SU-DHL-6 (cell line): ENCODE measurements around the gene SLC17A7.

Source experiments
- H2AFZ ChIP-seq: fragments of 200-600 bp; sonication (generic); 2 replicates; pipeline ENCODE4 v1.6.1; 2014; ENCODE audit warnings: low read depth, mild to moderate bottlenecking, moderate library complexity, mixed read lengths, antibody characterized with exemption, low read length; ENCODE audit not compliant: severe bottlenecking
- H3F3A ChIP-seq: fragments of 200-600 bp; shearing (Covaris generic); 2 replicates; pipeline ENCODE4 v1.6.0; 2016; ENCODE audit warnings: antibody characterized with exemption, mild to moderate bottlenecking; ENCODE audit not compliant: insufficient read depth
- H3K27ac ChIP-seq: fragments of 200-600 bp; sonication (generic); 2 replicates; pipeline ENCODE4 v1.5.1; 2016; ENCODE audit warnings: low read depth, mild to moderate bottlenecking, low read length, moderate library complexity, mixed read lengths
- H3K27me3 ChIP-seq: fragments of 200-600 bp; sonication (generic), shearing (Covaris generic); 2 replicates; pipeline ENCODE4 v1.6.0; 2014; ENCODE audit warnings: mild to moderate bottlenecking, low read length
- H3K36me3 ChIP-seq: fragments of 200-600 bp; sonication (generic); 2 replicates; pipeline ENCODE4 v1.6.1; 2014; ENCODE audit warnings: mild to moderate bottlenecking, low read length, mixed read lengths
- H3K4me2 ChIP-seq: fragments of 300-600, 200-600 bp; shearing (Covaris generic), sonication (generic); 2 replicates; pipeline ENCODE4 v1.6.0; 2014; ENCODE audit warnings: low read length, low read depth, mild to moderate bottlenecking; ENCODE audit not compliant: poor library complexity, severe bottlenecking
- H3K4me3 ChIP-seq: fragments of 200-600 bp; sonication (generic); 2 replicates; pipeline ENCODE4 v1.5.1; 2014; ENCODE audit warnings: antibody characterized with exemption, low read length, mild to moderate bottlenecking, mixed read lengths; ENCODE audit not compliant: insufficient read depth, poor library complexity, severe bottlenecking
- H3K79me2 ChIP-seq: fragments of 200-600 bp; sonication (generic); 2 replicates; pipeline ENCODE4 v1.6.1; 2014; ENCODE audit warnings: mild to moderate bottlenecking, low read length, moderate library complexity; ENCODE audit not compliant: insufficient read depth
- H3K9ac ChIP-seq: fragments of 200-600 bp; sonication (generic); 2 replicates; pipeline ENCODE4 v1.7.0; 2014; ENCODE audit warnings: mild to moderate bottlenecking, low read length
- H3K9me2 ChIP-seq: fragments of 200-600 bp; sonication (generic); replicated peaks from 2 replicates; pipeline ENCODE4 v1.6.1; 2014; ENCODE audit warnings: low read length; ENCODE audit not compliant: insufficient read depth
- H3K9me3 ChIP-seq: fragments of 200-600 bp; sonication (generic); 2 replicates; pipeline ENCODE4 v1.6.1; 2014; ENCODE audit warnings: low read length, mixed read lengths; ENCODE audit not compliant: insufficient read depth
- H4K20me1 ChIP-seq: fragments of 200-600 bp; sonication (generic); 2 replicates; pipeline ENCODE4 v1.6.1; 2014; ENCODE audit warnings: low read depth, mild to moderate bottlenecking, antibody characterized with exemption, low read length, moderate library complexity, mixed read lengths
- EZH2phosphoT487 ChIP-seq: fragments of 200-600 bp; sonication (generic), shearing (Covaris generic); conservative IDR thresholded peaks from 2 replicates; pipeline ENCODE4 v1.6.1; 2018; ENCODE audit warnings: mild to moderate bottlenecking, antibody characterized with exemption, low read length, moderate library complexity, mixed read lengths
- TF ChIP-seq, protein P1 (sequence below): fragments of 200-600 bp; sonication (generic); IDR thresholded peaks from one replicate; pipeline ENCODE4 v1.5.1; 2017; ENCODE audit warnings: antibody characterized with exemption, mild to moderate bottlenecking, low read length, moderate library complexity; ENCODE audit not compliant: insufficient read depth, poor library complexity, severe bottlenecking

The SLC17A7 gene

DNA sequence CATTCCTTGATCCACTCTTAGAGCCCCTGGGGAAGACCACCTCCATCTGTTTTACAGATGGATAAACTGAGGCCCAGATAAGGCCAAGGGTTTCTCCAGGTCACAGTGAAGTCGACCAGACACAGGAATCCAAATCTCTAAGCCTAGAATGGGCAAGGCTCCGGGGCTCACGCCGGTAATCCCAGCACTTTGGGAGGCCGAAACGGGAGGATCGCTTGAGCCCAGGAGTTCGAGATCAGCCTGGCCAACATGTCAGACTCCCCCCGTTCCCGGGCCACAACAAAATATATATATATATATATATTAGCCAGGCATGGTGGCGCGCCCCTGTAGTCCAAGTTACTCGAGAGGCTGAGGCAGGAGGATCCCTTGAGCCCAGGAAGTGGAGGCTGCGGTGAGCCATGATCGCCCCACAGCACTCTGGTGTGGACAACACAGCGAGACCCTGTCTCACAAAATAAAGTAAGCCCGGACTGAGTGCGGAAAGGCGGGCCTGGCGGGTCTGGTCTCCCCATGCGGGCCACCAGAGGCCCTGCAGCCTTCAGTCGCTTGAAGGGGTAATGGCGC lies 45.5 kb upstream of the SLC17A7 start:
- Histone ChIP-seq H3K36me3 (peaks cover 35% of the 10 kb centered on the region), H4K20me1 (no peaks in the 10 kb centered on the region; the same call in 1 of the 2 replicates), H3K4me2 (peak overlapping the region; percentile 58), H3K4me3 (no peak overlapping the region), H3K27me3 (no peaks in the 10 kb centered on the region), H3K9ac (peak overlapping the region; percentile 28; the same call in 1 of the 2 replicates), H3K27ac (no peak overlapping the region), H2AFZ (peak overlapping the region; percentile 87), H3K79me2 (peaks cover 33% of the 10 kb centered on the region), H3K9me3 (no peaks in the 10 kb centered on the region), H3F3A (peaks cover 43% of the 10 kb centered on the region), H3K9me2 (no peaks in the 10 kb centered on the region)
- TF ChIP-seq, protein P1, sequence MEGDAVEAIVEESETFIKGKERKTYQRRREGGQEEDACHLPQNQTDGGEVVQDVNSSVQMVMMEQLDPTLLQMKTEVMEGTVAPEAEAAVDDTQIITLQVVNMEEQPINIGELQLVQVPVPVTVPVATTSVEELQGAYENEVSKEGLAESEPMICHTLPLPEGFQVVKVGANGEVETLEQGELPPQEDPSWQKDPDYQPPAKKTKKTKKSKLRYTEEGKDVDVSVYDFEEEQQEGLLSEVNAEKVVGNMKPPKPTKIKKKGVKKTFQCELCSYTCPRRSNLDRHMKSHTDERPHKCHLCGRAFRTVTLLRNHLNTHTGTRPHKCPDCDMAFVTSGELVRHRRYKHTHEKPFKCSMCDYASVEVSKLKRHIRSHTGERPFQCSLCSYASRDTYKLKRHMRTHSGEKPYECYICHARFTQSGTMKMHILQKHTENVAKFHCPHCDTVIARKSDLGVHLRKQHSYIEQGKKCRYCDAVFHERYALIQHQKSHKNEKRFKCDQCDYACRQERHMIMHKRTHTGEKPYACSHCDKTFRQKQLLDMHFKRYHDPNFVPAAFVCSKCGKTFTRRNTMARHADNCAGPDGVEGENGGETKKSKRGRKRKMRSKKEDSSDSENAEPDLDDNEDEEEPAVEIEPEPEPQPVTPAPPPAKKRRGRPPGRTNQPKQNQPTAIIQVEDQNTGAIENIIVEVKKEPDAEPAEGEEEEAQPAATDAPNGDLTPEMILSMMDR: no peak
- TF ChIP-seq EZH2phosphoT487: no peak

DNA sequence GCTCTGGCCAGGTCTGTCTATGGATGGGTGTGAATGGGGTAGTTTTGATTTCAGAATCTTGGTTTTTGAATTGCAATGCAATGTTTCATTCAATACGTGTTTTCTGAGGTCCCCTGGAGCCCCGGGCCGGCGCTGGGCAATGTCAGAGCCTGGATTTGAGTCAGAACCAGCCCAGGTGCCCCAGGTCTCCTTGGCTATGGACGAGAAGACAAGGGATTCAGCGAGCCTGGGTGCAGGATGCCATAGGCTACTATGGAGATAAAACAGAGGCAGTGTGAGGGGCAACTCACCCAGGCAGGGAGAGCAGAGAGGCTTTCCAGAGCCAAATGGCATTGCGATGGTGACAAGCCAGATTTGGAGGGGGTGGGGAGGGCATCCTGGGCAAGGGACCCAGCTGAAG lies 44.9 kb upstream of the SLC17A7 start:
- Histone ChIP-seq H3K79me2 (peaks cover 33% of the 10 kb centered on the region), H2AFZ (no peak overlapping the region), H3K4me2 (no peak overlapping the region), H3K27me3 (no peaks in the 10 kb centered on the region), H4K20me1 (no peaks in the 10 kb centered on the region; the same call in 1 of the 2 replicates), H3K36me3 (peaks cover 35% of the 10 kb centered on the region), H3K9me2 (no peaks in the 10 kb centered on the region), H3K9ac (no peak overlapping the region), H3K4me3 (no peak overlapping the region), H3K9me3 (no peaks in the 10 kb centered on the region), H3K27ac (no peak overlapping the region), H3F3A (peaks cover 37% of the 10 kb centered on the region)
- TF ChIP-seq EZH2phosphoT487: no peak
- TF ChIP-seq, protein P1: no peak

- H3K27me3 ChIP-seq: no peaks in the 10 kb centered on the region
- no peak overlapping the region for H3K4me3 ChIP-seq
- no peaks in the 10 kb centered on the region for H4K20me1 ChIP-seq
- H3K79me2 ChIP-seq: no peaks in the 10 kb centered on the region
- H3K4me2 ChIP-seq: no peak overlapping the region
- H2AFZ ChIP-seq: no peak overlapping the region
- H3F3A ChIP-seq: no peaks in the 10 kb centered on the region
- no peak overlapping the region for H3K27ac ChIP-seq
- no peak overlapping the region for H3K9ac ChIP-seq
- H3K9me2 ChIP-seq: no peaks in the 10 kb centered on the region
- no peaks in the 10 kb centered on the region for H3K36me3 ChIP-seq
- TF ChIP-seq, protein P1: no peak
- TF ChIP-seq EZH2phosphoT487: no peak
- H3K9me3 ChIP-seq: no peaks in the 10 kb centered on the region
Measured at GRCh38 chr19:49481020-49481683, 39.8 kb upstream of the SLC17A7 start.
